HG02623 (cell line): ENCODE data around the gene OXSM.

ENCODE experiments used
- ATAC-seq: cut with Tn5 transposase; IDR thresholded peaks from one replicate; pipeline ENCODE4 v1.9.1; 2021; ENCODE audit warnings: moderate library complexity; ENCODE audit not compliant: unreplicated experiment

OXSM gene

DNA sequence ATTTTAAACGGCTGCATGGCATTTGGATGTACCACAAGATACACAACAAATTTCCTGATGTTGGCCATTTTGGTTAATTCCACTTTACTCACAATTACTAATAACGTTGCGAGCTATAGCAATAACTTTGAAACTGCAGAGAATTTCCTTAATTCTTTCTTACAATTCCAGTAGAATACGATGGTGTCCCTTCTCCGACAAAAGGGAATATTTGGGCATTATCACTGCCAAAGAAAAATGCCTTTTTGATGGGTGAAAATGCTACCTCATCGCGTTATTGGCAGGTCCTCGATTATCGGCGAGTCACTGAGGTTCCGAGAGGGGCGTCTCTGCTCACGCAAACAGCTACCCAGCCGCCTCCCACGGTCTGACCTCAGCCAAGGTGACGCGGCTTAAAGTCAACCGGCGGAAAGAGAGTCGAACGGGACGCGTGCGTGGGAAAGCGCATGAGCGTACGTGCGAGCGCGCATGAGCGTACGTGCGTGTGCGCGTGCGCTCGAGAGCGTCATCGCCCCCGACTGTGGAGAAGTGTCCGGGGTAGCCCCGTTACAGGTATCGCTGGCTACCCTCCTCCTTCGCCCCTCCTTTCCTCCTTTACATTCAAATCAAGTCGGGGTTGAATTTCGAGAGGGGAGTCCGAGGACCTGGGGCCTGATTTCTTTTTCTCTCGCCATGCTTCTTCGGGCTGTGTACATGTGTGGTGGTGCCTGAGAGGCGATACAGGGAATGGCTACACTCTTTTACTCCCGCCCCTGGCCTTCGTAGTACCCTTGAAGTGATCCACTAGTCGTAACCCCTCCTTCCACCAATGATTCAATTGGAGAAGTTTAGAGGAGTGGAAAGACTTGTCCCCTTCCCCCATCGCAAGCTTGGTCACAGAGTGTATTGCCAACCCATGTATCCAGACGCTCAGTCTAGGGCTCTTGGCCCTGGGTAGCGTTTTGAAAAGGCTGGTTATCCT is at the start of gene OXSM:
Gene OXSM, plus strand, starts transcription at position 495 of the 961 bp plus-strand sequence. CDS start 931 bp downstream, outside the sequence.
- peak; percentile 90 for ATAC-seq

GRCh38 chr3:25744470-25744869 is 45.4 kb upstream of the OXSM start:
- no peak for ATAC-seq

DNA sequence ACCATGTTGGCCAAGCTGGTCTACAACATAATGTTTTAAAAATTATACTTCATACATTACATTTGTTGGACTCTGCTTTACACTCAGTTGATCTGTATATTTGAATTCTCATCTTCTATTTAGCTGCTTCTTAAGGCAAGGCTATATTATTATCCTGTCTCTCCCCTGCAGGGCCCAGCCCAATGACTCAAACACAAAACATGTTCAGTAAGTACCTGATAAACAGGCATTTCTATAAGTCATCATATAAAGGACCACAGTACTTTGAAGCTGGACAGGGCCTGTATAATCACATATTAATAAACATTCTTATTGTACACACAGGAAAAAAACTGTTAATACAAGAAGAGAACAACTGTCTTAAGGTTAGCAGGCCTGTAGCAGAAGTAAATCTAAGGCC is 42.9 kb upstream of the OXSM start:
- ATAC-seq = no peak

GRCh38 chr3:25748189-25748588 is 41.7 kb upstream of the OXSM start:
- no peak for ATAC-seq

DNA sequence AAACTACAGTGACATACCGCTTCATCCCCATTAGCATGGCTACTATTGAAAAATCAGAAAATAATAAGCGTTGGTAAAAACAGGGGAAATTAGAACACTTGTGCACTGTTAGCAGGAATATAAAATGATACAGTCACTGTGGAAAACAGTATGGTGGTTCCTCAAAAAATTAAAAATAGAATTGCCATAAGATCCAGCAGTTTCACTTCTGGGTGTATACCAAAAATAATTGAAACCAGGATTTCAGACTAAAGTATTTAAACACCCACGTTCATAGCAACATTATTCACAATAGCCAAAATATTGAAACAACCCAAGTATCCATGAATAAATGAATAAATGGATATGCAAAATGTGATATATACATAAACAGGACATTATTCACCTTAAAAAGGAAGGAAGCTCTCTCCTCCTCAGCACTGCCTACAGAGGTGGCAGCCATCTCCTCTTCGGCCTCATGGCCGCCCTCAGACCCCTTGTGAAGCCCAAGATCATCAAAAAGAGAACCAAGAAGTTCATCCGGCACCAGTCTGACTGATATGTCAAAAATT is 40.8 kb upstream of the OXSM start:
- ATAC-seq = no peak

- no peak for ATAC-seq
Measured at GRCh38 chr3:25751048-25751447, 38.8 kb upstream of the OXSM start.

DNA sequence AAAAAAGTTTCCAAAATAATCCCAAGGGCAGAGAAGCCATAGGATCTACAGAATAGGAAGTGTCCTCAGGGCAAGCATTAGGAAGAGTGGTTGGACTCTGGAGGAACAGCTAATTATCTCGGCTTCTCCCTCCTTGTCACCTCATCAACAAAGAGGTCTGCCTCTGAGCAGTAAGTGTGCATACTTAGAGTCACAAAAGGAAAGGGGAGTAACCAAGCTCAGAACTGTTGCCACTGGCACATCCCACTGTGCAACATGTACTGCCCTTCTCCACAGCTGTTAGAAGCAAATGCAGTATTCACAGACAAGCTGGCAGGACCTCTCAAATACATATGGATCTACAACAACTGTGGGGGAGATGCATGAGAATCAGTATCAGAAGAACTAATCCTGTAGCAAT is 38.2 kb upstream of the OXSM start:
- ATAC-seq = no peak

- peak; percentile 81 for ATAC-seq
Measured at GRCh38 chr3:25768851-25769250, 21.0 kb upstream of the OXSM start.

GRCh38 chr3:25775936-25776335 is 14.0 kb upstream of the OXSM start:
- peak; percentile 46 for ATAC-seq

DNA sequence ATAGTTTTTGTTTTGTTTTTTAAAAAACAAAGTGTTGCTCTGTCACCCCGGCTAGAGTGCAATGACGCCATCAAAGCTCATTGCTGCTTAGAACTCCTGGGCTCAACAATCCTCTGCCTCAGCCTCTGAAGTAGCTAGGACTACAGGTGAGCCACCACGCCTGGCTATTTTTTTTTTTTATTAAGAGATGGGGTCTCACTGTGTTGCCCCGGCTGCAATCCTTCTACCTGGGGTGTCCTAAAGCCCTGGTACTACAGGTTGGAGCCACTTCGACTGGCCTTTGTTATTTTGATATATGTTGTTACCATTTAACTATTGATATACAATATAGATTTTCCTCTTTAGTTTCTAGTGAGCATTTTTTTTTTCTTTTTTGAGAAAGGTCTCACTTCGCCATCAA is 9.3 kb upstream of the OXSM start:
- no peak for ATAC-seq

GRCh38 chr3:25781145-25781757 is 8.6 kb upstream of the OXSM start:
- ATAC-seq = no peak

DNA sequence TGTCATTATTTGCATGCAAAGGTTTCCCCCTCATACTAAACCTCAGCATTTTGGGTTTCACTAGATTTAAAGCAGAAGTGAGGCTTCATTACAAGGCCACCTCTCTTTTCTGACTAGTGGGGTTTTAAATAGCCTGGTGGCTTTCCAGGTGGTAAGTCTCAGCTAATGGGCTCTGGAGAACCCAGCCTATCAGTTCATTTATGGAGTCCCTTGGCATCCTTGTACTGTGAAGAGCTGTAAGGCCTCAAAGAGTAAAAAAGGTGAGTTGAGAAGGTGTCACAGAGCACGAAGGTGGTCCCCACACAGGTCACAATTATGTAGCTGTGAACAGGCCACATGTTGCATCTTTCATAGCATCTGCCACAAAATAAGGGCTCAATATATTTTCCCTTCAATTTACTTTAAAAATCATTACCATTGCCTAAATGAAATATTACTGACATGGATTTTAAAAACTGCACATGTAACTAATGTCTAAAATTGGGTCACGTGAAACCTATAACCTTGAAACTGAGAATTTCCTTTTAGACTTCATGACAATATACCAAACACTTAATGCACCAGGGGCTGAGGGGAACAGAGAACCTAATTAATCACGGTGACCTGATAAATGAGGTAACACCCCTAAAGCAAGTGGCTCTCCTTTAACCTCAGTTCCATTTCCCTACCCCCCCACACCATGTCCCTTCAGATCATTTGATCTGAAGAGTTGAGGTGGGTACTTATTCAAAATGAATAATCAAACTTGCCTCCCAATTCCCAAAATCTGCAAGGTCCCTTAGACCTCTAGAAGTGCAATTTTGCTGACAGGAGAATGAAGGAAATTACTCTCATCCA is 7.9 kb upstream of the OXSM start:
- ATAC-seq = peak; percentile 51

- ATAC-seq = no peak
Measured at GRCh38 chr3:25782636-25782937, 7.3 kb upstream of the OXSM start.

- ATAC-seq = peak; percentile 68
Measured at GRCh38 chr3:25782938-25783660, 6.8 kb upstream of the OXSM start, which contains the start of gene NGLY1. Gene NGLY1, minus strand, starts transcription at chr3:25783443. Its CDS starts 53 bp downstream, at chr3:25783390.

- peak; percentile 25 for ATAC-seq
Measured at GRCh38 chr3:25783661-25784512, 6.0 kb upstream of the OXSM start.

DNA sequence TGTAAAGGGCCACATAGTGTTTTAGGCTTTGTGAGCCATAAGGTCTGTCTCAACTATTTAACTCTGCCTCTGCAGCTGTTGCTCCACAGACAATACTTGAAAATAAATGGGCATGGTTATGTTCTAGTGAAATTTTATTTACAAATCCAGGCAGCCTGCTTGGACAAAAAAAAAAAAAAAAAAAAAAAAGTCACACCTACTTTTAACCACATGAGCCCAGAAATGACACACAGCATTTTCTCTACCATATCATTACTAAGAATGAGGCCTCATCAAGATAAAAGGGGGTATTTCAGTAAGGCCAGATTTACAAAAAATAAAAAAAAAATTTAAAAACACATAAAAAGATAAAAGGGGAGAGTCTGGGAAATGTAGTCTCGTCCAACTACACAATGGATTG is 4.9 kb upstream of the OXSM start:
- no peak for ATAC-seq

DNA sequence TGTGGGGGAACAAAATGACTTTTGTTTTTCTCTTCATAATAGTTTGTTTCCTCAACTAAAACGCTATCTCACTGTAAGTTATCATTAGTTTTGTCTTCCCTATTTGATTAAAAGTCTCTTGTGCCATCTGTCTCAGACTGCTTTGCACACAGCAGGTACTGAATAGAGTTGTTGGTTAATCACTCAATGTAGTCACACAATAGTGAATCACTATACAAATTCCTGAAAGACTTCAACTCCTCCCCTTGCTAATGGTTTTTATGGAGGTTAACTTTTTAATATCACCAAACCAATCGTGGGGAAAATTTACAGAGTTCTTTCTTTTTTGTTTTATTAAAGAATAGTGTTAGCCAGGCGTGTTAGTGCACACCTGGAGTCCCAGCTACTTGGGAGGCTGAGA is 4.1 kb upstream of the OXSM start:
- ATAC-seq = no peak

DNA sequence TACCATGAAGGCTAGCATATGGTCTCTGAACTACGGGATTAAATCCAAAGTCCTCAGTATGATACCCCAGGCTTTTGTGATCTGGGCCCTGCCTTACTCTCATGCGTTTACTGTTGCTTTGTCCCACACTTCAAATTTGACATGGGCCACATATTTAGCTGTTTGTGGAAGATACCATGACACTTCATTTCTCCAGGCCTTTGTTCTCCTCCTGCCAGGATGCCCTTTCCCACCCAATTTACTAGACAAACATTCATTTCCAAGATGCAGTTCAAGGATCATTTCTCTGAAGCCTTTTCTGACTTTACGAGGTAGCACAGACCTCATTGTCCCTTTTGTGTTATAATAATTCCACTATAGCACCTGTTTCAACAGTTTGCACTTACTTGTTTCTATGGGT is 2.2 kb upstream of the OXSM start:
- no peak for ATAC-seq

- no peak for ATAC-seq
Measured at GRCh38 chr3:25789209-25789595, 688 bp upstream of the OXSM start.

DNA sequence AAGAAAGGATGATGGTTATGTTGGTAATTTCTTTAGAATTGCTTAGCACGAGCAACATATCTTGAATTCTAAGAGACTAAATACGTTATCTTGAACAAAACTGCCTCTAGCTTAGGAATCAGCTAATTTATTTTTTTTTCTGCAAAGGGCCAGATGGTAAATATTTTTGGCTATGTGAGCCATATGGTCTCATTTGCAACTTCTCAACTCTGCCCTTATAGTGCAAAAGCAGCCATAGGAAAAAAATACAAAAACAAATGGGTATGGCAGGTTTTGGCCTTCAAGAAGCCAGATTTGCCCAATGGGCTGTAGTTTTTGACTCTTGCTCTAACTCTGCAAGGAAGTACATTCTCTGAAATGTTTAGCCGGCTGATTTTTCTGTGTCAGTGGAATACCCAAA is 11.9 kb downstream of the OXSM start:
- no peak for ATAC-seq
